H1 (cell line): ENCODE data around the gene FBXL16. TPM values are rescaled to one million over a fixed set of nuclear protein-coding genes. Genes with fewer than 3 reads are reported as not detected.
"Not testable (repeated sequence)": the region's sequence is repeated elsewhere in the genome, so short reads cannot be mapped to it uniquely, and the experiment has no call there.

Experiments
- CTCF ChIA-PET: fragments of 300-600 bp; sonication (Branson Sonifier 250); formaldehyde crosslinking; loops from one replicate; lab custom pipeline; 2021; ENCODE audit not compliant: partially characterized antibody; lab: Charles Lee
- POLR2A ChIA-PET: fragments of 300-600 bp; sonication (Branson Sonifier 250); formaldehyde crosslinking; loops from one replicate; lab custom pipeline; 2021; ENCODE audit warnings: inconsistent platforms; ENCODE audit not compliant: partially characterized antibody; lab: Charles Lee
- DNase-seq, 2 experiments: peaks; one replicate each; pipeline versions ENCODE4 v3.0.0 to v3.0.0-alpha.2; 2010 to 2022; ENCODE audit warnings: low spot score in 2 of 2, low read depth in 1 of 2, mixed read lengths in 1 of 2
- FAIRE-seq: peaks from 2 replicates; lab custom pipeline; 2011; peaks lifted over from hg19 to GRCh38; lab: Jason Lieb, UNC
- H2AFZ ChIP-seq: 2 replicates; pipeline ENCODE4 v1.8.1; 2012; ENCODE audit warnings: low read length, inconsistent platforms
- H2AK5ac ChIP-seq: 2 replicates; pipeline ENCODE4 v1.6.1; 2013; ENCODE audit warnings: low read depth, low read length
- H2BK120ac ChIP-seq: replicated peaks from 2 replicates; pipeline ENCODE3; 2013; ENCODE audit warnings: low read depth, low read length, inconsistent platforms
- H2BK12ac ChIP-seq: 2 replicates; pipeline ENCODE4 v1.6.1; 2013; ENCODE audit warnings: low read depth, low read length
- H2BK15ac ChIP-seq: 2 replicates; pipeline ENCODE4 v1.6.1; 2013; ENCODE audit warnings: low read length
- H2BK20ac ChIP-seq: 2 replicates; pipeline ENCODE4 v1.6.1; 2013; ENCODE audit warnings: low read length
- H2BK5ac ChIP-seq: 2 replicates; pipeline ENCODE4 v1.6.1; 2013; ENCODE audit warnings: low read depth, low read length
- H3K14ac ChIP-seq: 2 replicates; pipeline ENCODE4 v1.6.1; 2013; ENCODE audit warnings: inconsistent platforms; ENCODE audit not compliant: insufficient read length
- H3K18ac ChIP-seq: 2 replicates; pipeline ENCODE4 v1.6.1; 2013; ENCODE audit warnings: low read length; ENCODE audit errors: extremely low read depth
- H3K23ac ChIP-seq: 2 replicates; pipeline ENCODE4 v1.6.1; 2013; ENCODE audit warnings: inconsistent platforms; ENCODE audit not compliant: insufficient read length
- H3K23me2 ChIP-seq: 2 replicates; pipeline ENCODE4 v1.6.1; 2013; ENCODE audit warnings: low read depth, low read length
- H3K27ac ChIP-seq: 2 replicates; pipeline ENCODE4 v1.6.1; 2011; ENCODE audit warnings: low read depth, low read length, inconsistent platforms
- H3K27me3 ChIP-seq, 4 experiments: replicated peaks in 1 of 4; 1 replicate in 1 of 4; 2 replicates in 3 of 4; pipeline versions ENCODE4 v1.6.1 to v1.8.1; 2011 to 2013; ENCODE audit warnings: low read length in 3 of 4, mild to moderate bottlenecking in 3 of 4, inconsistent platforms in 2 of 4, mixed read lengths in 2 of 4, moderate library complexity in 1 of 4; ENCODE audit not compliant: control insufficient read depth in 3 of 4, insufficient read depth in 3 of 4; ENCODE audit errors: extremely low read depth in 1 of 4
- H3K36me3 ChIP-seq, 4 experiments: 2 replicates each; pipeline versions ENCODE4 v1.6.1 to v1.8.1; 2011 to 2013; ENCODE audit warnings: mild to moderate bottlenecking in 4 of 4, low read length in 3 of 4, moderate library complexity in 2 of 4, control low read depth in 1 of 4, inconsistent platforms in 1 of 4; ENCODE audit not compliant: insufficient read depth in 4 of 4, control insufficient read depth in 2 of 4
- H3K4ac ChIP-seq: replicated peaks from 2 replicates; pipeline ENCODE3; 2013; ENCODE audit warnings: low read length, low read depth, mixed read lengths, inconsistent platforms; ENCODE audit not compliant: insufficient read length
- H3K4me1 ChIP-seq, 4 experiments: replicated peaks in 1 of 4; 1 replicate in 1 of 4; 2 replicates in 3 of 4; pipeline versions ENCODE4 v1.6.1 to v1.8.1; 2011 to 2013; ENCODE audit warnings: low read length in 3 of 4, inconsistent platforms in 2 of 4, mixed read lengths in 1 of 4; ENCODE audit not compliant: insufficient read depth in 4 of 4, control insufficient read depth in 3 of 4
- H3K4me2 ChIP-seq, 2 experiments: 2 replicates each; pipeline versions ENCODE4 v1.6.1 to v1.8.1; 2011 to 2013; ENCODE audit warnings: low read depth in 2 of 2, low read length in 2 of 2, control low read depth in 1 of 2, inconsistent platforms in 1 of 2, mild to moderate bottlenecking in 1 of 2; ENCODE audit not compliant: insufficient read depth in 1 of 2
- H3K4me3 ChIP-seq, 4 experiments: fragments of 200-600, 300-600 bp in 1 of 4; sonication (generic), shearing (Covaris generic), sonication (Bioruptor Twin) in 1 of 4; 2 replicates each; pipeline versions ENCODE4 v1.5.1 to v1.8.1; 2011 to 2016; ENCODE audit warnings: low read length in 4 of 4, low read depth in 3 of 4, control low read depth in 2 of 4, inconsistent platforms in 2 of 4, mild to moderate bottlenecking in 2 of 4, mixed read lengths in 1 of 4, moderate library complexity in 1 of 4; ENCODE audit not compliant: insufficient read depth in 2 of 4; ENCODE audit errors: extremely low read depth in 1 of 4
- H3K56ac ChIP-seq: replicated peaks from 2 replicates; pipeline ENCODE3; 2013; ENCODE audit warnings: low read depth, mild to moderate bottlenecking, mixed read lengths, low read length, inconsistent platforms; ENCODE audit not compliant: insufficient read length
- H3K79me1 ChIP-seq: 2 replicates; pipeline ENCODE4 v1.6.1; 2013; ENCODE audit warnings: low read depth, low read length, control low read depth
- H3K79me2 ChIP-seq, 2 experiments: 2 replicates each; pipeline versions ENCODE4 v1.6.1 to v1.8.1; 2012 to 2013; ENCODE audit warnings: low read length in 2 of 2, mild to moderate bottlenecking in 2 of 2, inconsistent platforms in 1 of 2; ENCODE audit not compliant: insufficient read depth in 2 of 2, control insufficient read depth in 1 of 2
- H3K9ac ChIP-seq, 4 experiments: replicated peaks in 1 of 4; 1 replicate in 1 of 4; 2 replicates in 3 of 4; pipeline versions ENCODE4 v1.6.1 to v1.8.1; 2011 to 2013; ENCODE audit warnings: low read depth in 3 of 4, low read length in 3 of 4, control low read depth in 2 of 4, mild to moderate bottlenecking in 2 of 4, moderate library complexity in 2 of 4, inconsistent platforms in 1 of 4; ENCODE audit errors: extremely low read depth in 1 of 4
- H3K9me3 ChIP-seq, 2 experiments: 2 replicates each; pipeline versions ENCODE4 v1.6.1 to v1.8.1; 2012 to 2013; ENCODE audit warnings: mild to moderate bottlenecking in 2 of 2, moderate library complexity in 2 of 2, control low read depth in 1 of 2, inconsistent platforms in 1 of 2, low read depth in 1 of 2, low read length in 1 of 2, mixed read lengths in 1 of 2; ENCODE audit not compliant: insufficient read depth in 2 of 2
- H4K20me1 ChIP-seq, 2 experiments: replicated peaks in 1 of 2; 2 replicates each; pipeline versions ENCODE3 to v1.8.1; 2011 to 2013; ENCODE audit warnings: inconsistent platforms in 2 of 2, low read length in 2 of 2, mild to moderate bottlenecking in 1 of 2; ENCODE audit not compliant: insufficient read depth in 2 of 2, control insufficient read depth in 1 of 2
- H4K5ac ChIP-seq: 2 replicates; pipeline ENCODE4 v1.6.1; 2013; ENCODE audit warnings: low read length, low read depth, mixed read lengths, inconsistent platforms; ENCODE audit not compliant: insufficient read length
- H4K8ac ChIP-seq: 2 replicates; pipeline ENCODE4 v1.8.0; 2013; ENCODE audit warnings: mild to moderate bottlenecking, moderate library complexity, low read length, inconsistent platforms; ENCODE audit not compliant: insufficient read depth; ENCODE audit errors: extremely low read depth
- H4K91ac ChIP-seq: replicated peaks from 2 replicates; pipeline ENCODE3; 2013; ENCODE audit warnings: low read length, mixed read lengths, inconsistent platforms; ENCODE audit not compliant: insufficient read length
- WGBS, 2 experiments: shearing (Covaris generic) in 1 of 2; methylation state at CpG; one replicate each; pipeline versions ENCODE4 v1.1.6 to v1.1.7; 2013 to 2015; ENCODE audit warnings: low lambda C conversion rate in 2 of 2, mixed read lengths in 2 of 2, inconsistent platforms in 1 of 2, low coverage in 1 of 2, missing lambda C conversion rate in 1 of 2; ENCODE audit not compliant: insufficient replicate concordance in 2 of 2, insufficient coverage in 1 of 2, insufficient read length in 1 of 2; ENCODE audit errors: extremely low coverage in 1 of 2, missing lambda C conversion rate in 1 of 2; 5-methylcytosine and 5-hydroxymethylcytosine counted together
- polyA plus RNA-seq, 7 experiments: library from polyadenylated mRNA; depleted of rRNA in 3 of 7; stranded (reverse) in 5 of 7; unstranded in 2 of 7; fragments of >200 nt in 5 of 7; fragments of 200-250 nt in 2 of 7; gene quantifications; 1 replicate in 5 of 7; 2 replicates in 1 of 7; 4 replicates in 1 of 7; pipeline versions ENCODE4 v1.2.1 to v1.2.3, GENCODE V29; 2011 to 2013; ENCODE audit warnings: missing spikeins in 2 of 7, mixed read lengths in 2 of 7
- total RNA-seq: library from RNA; stranded (reverse); fragmentation: NEBNext Ultra II Directional; extraction: Animal tissue kit (Norgen Biotek cat#: 25700); gene quantifications from 2 replicates; pipeline ENCODE4 v1.2.1, GENCODE V29; 2021

The FBXL16 gene
- total and polyA plus RNA-seq, 2 of the 8 experiments (the other 6 are each of a cell fraction or from before 2014, with no cell fraction given), result 12.5 to 12.8 TPM

- not testable (repeated sequence) for H3K27me3 ChIP-seq, H3K79me1 ChIP-seq, H4K5ac ChIP-seq, H3K4me2 ChIP-seq, H2BK5ac ChIP-seq, DNase-seq, H3K4ac ChIP-seq, H3K4me3 ChIP-seq, H3K36me3 ChIP-seq, H4K8ac ChIP-seq, H2BK15ac ChIP-seq, H2AK5ac ChIP-seq, H3K4me1 ChIP-seq, H3K79me2 ChIP-seq, H2AFZ ChIP-seq, H3K9ac ChIP-seq, H4K91ac ChIP-seq, H3K9me3 ChIP-seq, H2BK20ac ChIP-seq, H3K27ac ChIP-seq, H3K23ac ChIP-seq, H4K20me1 ChIP-seq, H2BK12ac ChIP-seq, H3K14ac ChIP-seq, H2BK120ac ChIP-seq, H3K56ac ChIP-seq, H3K18ac ChIP-seq, FAIRE-seq, H3K23me2 ChIP-seq
- ChIA-PET POLR2A (interaction anchor here (0.6 to 6.3 kb wide), 5 partner anchors 13 to 1263 kb away, joined by 3 to 39 read pairs (median 5); no protein-coding TSS in a partner anchor), CTCF (interaction anchor here (0.6 to 35.8 kb wide), 11 partner anchors 9 to 1048 kb away, joined by 3 to 977 read pairs (median 5); partner anchors contain the start of genes ANTKMT, CCDC78, CHTF18 and FBXL16)
- WGBS, 2 experiments, result 93% methylated on average over 14 of the region's 14 CpGs; no CpG with 5 or more reads in 1 of the 2 experiments
Measured at GRCh38 chr16:742894-743293, 37.3 kb upstream of the FBXL16 start.
